H1 (cell line): ENCODE measurements around the gene MVD. TPM values are rescaled to one million over a fixed set of nuclear protein-coding genes. Genes with fewer than 3 reads are reported as not detected.

Experiments used
- CTCF ChIA-PET: fragments of 300-600 bp; sonication (Branson Sonifier 250); formaldehyde crosslinking; loops from one replicate; lab custom pipeline; 2021; ENCODE audit not compliant: partially characterized antibody; lab: Charles Lee
- POLR2A ChIA-PET: fragments of 300-600 bp; sonication (Branson Sonifier 250); formaldehyde crosslinking; loops from one replicate; lab custom pipeline; 2021; ENCODE audit warnings: inconsistent platforms; ENCODE audit not compliant: partially characterized antibody; lab: Charles Lee
- DNase-seq, 2 experiments: peaks; one replicate each; pipeline versions ENCODE4 v3.0.0 to v3.0.0-alpha.2; 2010 to 2022; ENCODE audit warnings: low spot score in 2 of 2, low read depth in 1 of 2, mixed read lengths in 1 of 2
- FAIRE-seq: peaks from 2 replicates; lab custom pipeline; 2011; peaks lifted over from hg19 to GRCh38; lab: Jason Lieb, UNC
- H2AFZ ChIP-seq: 2 replicates; pipeline ENCODE4 v1.8.1; 2012; ENCODE audit warnings: low read length, inconsistent platforms
- H2AK5ac ChIP-seq: 2 replicates; pipeline ENCODE4 v1.6.1; 2013; ENCODE audit warnings: low read depth, low read length
- H2BK120ac ChIP-seq: replicated peaks from 2 replicates; pipeline ENCODE3; 2013; ENCODE audit warnings: low read depth, low read length, inconsistent platforms
- H2BK12ac ChIP-seq: 2 replicates; pipeline ENCODE4 v1.6.1; 2013; ENCODE audit warnings: low read depth, low read length
- H2BK15ac ChIP-seq: 2 replicates; pipeline ENCODE4 v1.6.1; 2013; ENCODE audit warnings: low read length
- H2BK20ac ChIP-seq: 2 replicates; pipeline ENCODE4 v1.6.1; 2013; ENCODE audit warnings: low read length
- H2BK5ac ChIP-seq: 2 replicates; pipeline ENCODE4 v1.6.1; 2013; ENCODE audit warnings: low read depth, low read length
- H3K14ac ChIP-seq: 2 replicates; pipeline ENCODE4 v1.6.1; 2013; ENCODE audit warnings: inconsistent platforms; ENCODE audit not compliant: insufficient read length
- H3K18ac ChIP-seq: 2 replicates; pipeline ENCODE4 v1.6.1; 2013; ENCODE audit warnings: low read length; ENCODE audit errors: extremely low read depth
- H3K23ac ChIP-seq: 2 replicates; pipeline ENCODE4 v1.6.1; 2013; ENCODE audit warnings: inconsistent platforms; ENCODE audit not compliant: insufficient read length
- H3K23me2 ChIP-seq: 2 replicates; pipeline ENCODE4 v1.6.1; 2013; ENCODE audit warnings: low read depth, low read length
- H3K27ac ChIP-seq: 2 replicates; pipeline ENCODE4 v1.6.1; 2011; ENCODE audit warnings: low read depth, low read length, inconsistent platforms
- H3K27me3 ChIP-seq, 4 experiments: replicated peaks in 1 of 4; 1 replicate in 1 of 4; 2 replicates in 3 of 4; pipeline versions ENCODE4 v1.6.1 to v1.8.1; 2011 to 2013; ENCODE audit warnings: low read length in 3 of 4, mild to moderate bottlenecking in 3 of 4, inconsistent platforms in 2 of 4, mixed read lengths in 2 of 4, moderate library complexity in 1 of 4; ENCODE audit not compliant: control insufficient read depth in 3 of 4, insufficient read depth in 3 of 4; ENCODE audit errors: extremely low read depth in 1 of 4
- H3K36me3 ChIP-seq, 4 experiments: 2 replicates each; pipeline versions ENCODE4 v1.6.1 to v1.8.1; 2011 to 2013; ENCODE audit warnings: mild to moderate bottlenecking in 4 of 4, low read length in 3 of 4, moderate library complexity in 2 of 4, control low read depth in 1 of 4, inconsistent platforms in 1 of 4; ENCODE audit not compliant: insufficient read depth in 4 of 4, control insufficient read depth in 2 of 4
- H3K4ac ChIP-seq: replicated peaks from 2 replicates; pipeline ENCODE3; 2013; ENCODE audit warnings: low read length, low read depth, mixed read lengths, inconsistent platforms; ENCODE audit not compliant: insufficient read length
- H3K4me1 ChIP-seq, 4 experiments: replicated peaks in 1 of 4; 1 replicate in 1 of 4; 2 replicates in 3 of 4; pipeline versions ENCODE4 v1.6.1 to v1.8.1; 2011 to 2013; ENCODE audit warnings: low read length in 3 of 4, inconsistent platforms in 2 of 4, mixed read lengths in 1 of 4; ENCODE audit not compliant: insufficient read depth in 4 of 4, control insufficient read depth in 3 of 4
- H3K4me2 ChIP-seq, 2 experiments: 2 replicates each; pipeline versions ENCODE4 v1.6.1 to v1.8.1; 2011 to 2013; ENCODE audit warnings: low read depth in 2 of 2, low read length in 2 of 2, control low read depth in 1 of 2, inconsistent platforms in 1 of 2, mild to moderate bottlenecking in 1 of 2; ENCODE audit not compliant: insufficient read depth in 1 of 2
- H3K4me3 ChIP-seq, 4 experiments: fragments of 200-600, 300-600 bp in 1 of 4; sonication (generic), shearing (Covaris generic), sonication (Bioruptor Twin) in 1 of 4; 2 replicates each; pipeline versions ENCODE4 v1.5.1 to v1.8.1; 2011 to 2016; ENCODE audit warnings: low read length in 4 of 4, low read depth in 3 of 4, control low read depth in 2 of 4, inconsistent platforms in 2 of 4, mild to moderate bottlenecking in 2 of 4, mixed read lengths in 1 of 4, moderate library complexity in 1 of 4; ENCODE audit not compliant: insufficient read depth in 2 of 4; ENCODE audit errors: extremely low read depth in 1 of 4
- H3K56ac ChIP-seq: replicated peaks from 2 replicates; pipeline ENCODE3; 2013; ENCODE audit warnings: low read depth, mild to moderate bottlenecking, mixed read lengths, low read length, inconsistent platforms; ENCODE audit not compliant: insufficient read length
- H3K79me1 ChIP-seq: 2 replicates; pipeline ENCODE4 v1.6.1; 2013; ENCODE audit warnings: low read depth, low read length, control low read depth
- H3K79me2 ChIP-seq, 2 experiments: 2 replicates each; pipeline versions ENCODE4 v1.6.1 to v1.8.1; 2012 to 2013; ENCODE audit warnings: low read length in 2 of 2, mild to moderate bottlenecking in 2 of 2, inconsistent platforms in 1 of 2; ENCODE audit not compliant: insufficient read depth in 2 of 2, control insufficient read depth in 1 of 2
- H3K9ac ChIP-seq, 4 experiments: replicated peaks in 1 of 4; 1 replicate in 1 of 4; 2 replicates in 3 of 4; pipeline versions ENCODE4 v1.6.1 to v1.8.1; 2011 to 2013; ENCODE audit warnings: low read depth in 3 of 4, low read length in 3 of 4, control low read depth in 2 of 4, mild to moderate bottlenecking in 2 of 4, moderate library complexity in 2 of 4, inconsistent platforms in 1 of 4; ENCODE audit errors: extremely low read depth in 1 of 4
- H3K9me3 ChIP-seq, 2 experiments: 2 replicates each; pipeline versions ENCODE4 v1.6.1 to v1.8.1; 2012 to 2013; ENCODE audit warnings: mild to moderate bottlenecking in 2 of 2, moderate library complexity in 2 of 2, control low read depth in 1 of 2, inconsistent platforms in 1 of 2, low read depth in 1 of 2, low read length in 1 of 2, mixed read lengths in 1 of 2; ENCODE audit not compliant: insufficient read depth in 2 of 2
- H4K20me1 ChIP-seq, 2 experiments: replicated peaks in 1 of 2; 2 replicates each; pipeline versions ENCODE3 to v1.8.1; 2011 to 2013; ENCODE audit warnings: inconsistent platforms in 2 of 2, low read length in 2 of 2, mild to moderate bottlenecking in 1 of 2; ENCODE audit not compliant: insufficient read depth in 2 of 2, control insufficient read depth in 1 of 2
- H4K5ac ChIP-seq: 2 replicates; pipeline ENCODE4 v1.6.1; 2013; ENCODE audit warnings: low read length, low read depth, mixed read lengths, inconsistent platforms; ENCODE audit not compliant: insufficient read length
- H4K8ac ChIP-seq: 2 replicates; pipeline ENCODE4 v1.8.0; 2013; ENCODE audit warnings: mild to moderate bottlenecking, moderate library complexity, low read length, inconsistent platforms; ENCODE audit not compliant: insufficient read depth; ENCODE audit errors: extremely low read depth
- H4K91ac ChIP-seq: replicated peaks from 2 replicates; pipeline ENCODE3; 2013; ENCODE audit warnings: low read length, mixed read lengths, inconsistent platforms; ENCODE audit not compliant: insufficient read length
- TAF1 ChIP-seq: IDR thresholded peaks from 2 replicates; pipeline ENCODE4 v1.6.1; 2011; ENCODE audit warnings: mild to moderate bottlenecking, low read depth, low read length
- WGBS, 2 experiments: shearing (Covaris generic) in 1 of 2; methylation state at CpG; one replicate each; pipeline versions ENCODE4 v1.1.6 to v1.1.7; 2013 to 2015; ENCODE audit warnings: low lambda C conversion rate in 2 of 2, mixed read lengths in 2 of 2, inconsistent platforms in 1 of 2, low coverage in 1 of 2, missing lambda C conversion rate in 1 of 2; ENCODE audit not compliant: insufficient replicate concordance in 2 of 2, insufficient coverage in 1 of 2, insufficient read length in 1 of 2; ENCODE audit errors: extremely low coverage in 1 of 2, missing lambda C conversion rate in 1 of 2; 5-methylcytosine and 5-hydroxymethylcytosine counted together
- polyA plus RNA-seq, 7 experiments: library from polyadenylated mRNA; depleted of rRNA in 3 of 7; stranded (reverse) in 5 of 7; unstranded in 2 of 7; fragments of >200 nt in 5 of 7; fragments of 200-250 nt in 2 of 7; gene quantifications; 1 replicate in 5 of 7; 2 replicates in 1 of 7; 4 replicates in 1 of 7; pipeline versions ENCODE4 v1.2.1 to v1.2.3, GENCODE V29; 2011 to 2013; ENCODE audit warnings: missing spikeins in 2 of 7, mixed read lengths in 2 of 7
- total RNA-seq: library from RNA; stranded (reverse); fragmentation: NEBNext Ultra II Directional; extraction: Animal tissue kit (Norgen Biotek cat#: 25700); gene quantifications from 2 replicates; pipeline ENCODE4 v1.2.1, GENCODE V29; 2021

MVD gene
- total and polyA plus RNA-seq, 2 of the 8 experiments (the other 6 are each of a cell fraction or from before 2014, with no cell fraction given): 47.2 to 77.3 TPM

DNA sequence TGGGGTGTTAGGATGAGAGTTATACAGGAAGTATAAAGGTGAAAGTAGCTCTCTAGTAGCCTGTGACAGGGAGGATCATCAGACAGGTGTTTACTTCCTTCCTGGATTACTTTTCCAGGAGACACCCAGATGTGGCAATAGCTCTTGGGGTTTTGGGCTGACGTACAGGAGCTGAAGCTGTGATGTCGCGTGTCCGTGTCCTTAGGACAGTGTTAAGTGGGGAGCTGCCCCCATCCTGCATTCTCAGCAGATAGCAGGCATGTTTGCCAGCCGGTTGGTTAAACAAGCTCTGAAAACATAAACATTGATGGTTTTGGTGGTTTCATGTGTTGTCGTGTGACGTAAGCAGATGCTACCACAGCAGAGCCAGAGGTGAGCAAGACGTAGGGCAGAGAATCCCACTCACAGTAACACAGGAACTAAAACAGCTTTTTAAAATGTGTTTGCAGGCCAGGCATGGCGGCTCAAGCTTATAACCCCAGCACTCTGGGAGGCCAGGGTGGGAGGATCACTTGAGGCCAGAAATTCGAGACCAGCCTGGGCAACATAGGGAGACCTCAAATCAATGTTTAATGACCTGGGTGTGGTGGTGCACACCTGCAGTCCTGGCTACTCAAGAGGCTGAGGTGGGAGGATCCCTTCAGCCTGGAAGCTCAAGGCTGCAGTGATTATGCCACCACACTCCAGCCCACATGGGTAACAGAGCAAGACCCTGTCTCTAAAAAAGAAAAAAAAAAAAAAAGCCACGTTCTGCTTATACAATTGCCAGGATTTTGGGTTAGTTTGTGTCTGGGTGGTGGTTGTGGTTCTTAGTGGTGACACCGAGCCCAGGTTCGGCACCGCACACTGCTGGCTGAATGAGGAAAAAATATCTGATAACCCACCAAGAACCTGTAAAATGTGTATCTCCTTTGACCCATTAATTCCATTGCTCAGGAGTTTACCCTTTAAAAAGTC lies 42.8 kb downstream of the MVD start:
- Histone ChIP-seq H4K20me1 (peaks cover 17% of the 10 kb centered on the region in 2 experiments), H2BK12ac (no peak overlapping the region), H3K4me3 (no peak overlapping the region), H2AK5ac (no peak overlapping the region), H3K23me2 (no peaks in the 10 kb centered on the region), H3K18ac (no peak overlapping the region), H3K79me2 (peaks cover 0 to 12% of the 10 kb centered on the region in 2 experiments; a peak in 1 of 4 replicates), H3K27me3 (no peaks in the 10 kb centered on the region), H2BK15ac (no peak overlapping the region), H3K27ac (no peak overlapping the region; the same call in 1 of the 2 replicates), H3K4ac (no peak overlapping the region), H2AFZ (no peak overlapping the region), H3K36me3 (peaks cover 16 to 34% (median 23%) of the 10 kb centered on the region in 4 experiments), H2BK120ac (no peak overlapping the region), H3K4me2 (no peak overlapping the region), H2BK20ac (no peak overlapping the region), H4K91ac (no peak overlapping the region), H3K79me1 (peaks cover 16% of the 10 kb centered on the region), H3K23ac (no peak overlapping the region), H2BK5ac (peak overlapping the region; percentile 26; the same call in 1 of the 2 replicates), H3K9ac (no peak overlapping the region), H3K56ac (no peak overlapping the region), H4K5ac (no peak overlapping the region), H3K9me3 (no peaks in the 10 kb centered on the region), H4K8ac (no peak overlapping the region), H3K14ac (no peak overlapping the region), H3K4me1 (peaks cover 0 to 6% (median 0%) of the 10 kb centered on the region in 4 experiments; a peak in 1 of 7 replicates)
- DNase-seq: no peak
- POLR2A ChIA-PET: interaction anchor here (1.1 to 1.6 kb wide), 4 partner anchors 8 to 18 kb away, joined by 3 to 4 read pairs (median 3); partner anchors contain the start of gene IL17C
- 94% methylated on average over 13 of the region's 14 CpGs; no CpG with 5 or more reads in 1 of the 2 experiments for WGBS, 2 experiments
- CTCF ChIA-PET: interaction anchor here (0.6 to 2.7 kb wide), 8 partner anchors 9 to 1325 kb away, joined by 3 to 14 read pairs (median 3); no protein-coding TSS in a partner anchor
- no peak for FAIRE-seq
- TF ChIP-seq TAF1: no peak
